Left renal pelvis (tissue), 4 donors: ENCODE data around the gene PRG3. TPM values are rescaled to one million over a fixed set of nuclear protein-coding genes. Genes with fewer than 3 reads are reported as not detected.
"Not testable (repeated sequence)": the region's sequence is repeated elsewhere in the genome, so short reads cannot be mapped to it uniquely, and the experiment has no call there.

Experiments used
- DNase-seq, 4 donors: peaks; one replicate each; pipeline ENCODE4 v3.0.0-alpha.2; 2013; ENCODE audit warnings: low read depth in 4 of 4, low spot score in 3 of 4
- polyA plus RNA-seq, 4 donors: library from polyadenylated mRNA; unstranded; fragments of 120-200 nt; gene quantifications; one replicate each; pipeline ENCODE4 v1.2.1, GENCODE V29; 2013; ENCODE audit not compliant: insufficient read length in 4 of 4

The PRG3 gene
- polyA plus RNA-seq, 4 donors: 0.19 to 1.2 (median 0.45) TPM

DNA sequence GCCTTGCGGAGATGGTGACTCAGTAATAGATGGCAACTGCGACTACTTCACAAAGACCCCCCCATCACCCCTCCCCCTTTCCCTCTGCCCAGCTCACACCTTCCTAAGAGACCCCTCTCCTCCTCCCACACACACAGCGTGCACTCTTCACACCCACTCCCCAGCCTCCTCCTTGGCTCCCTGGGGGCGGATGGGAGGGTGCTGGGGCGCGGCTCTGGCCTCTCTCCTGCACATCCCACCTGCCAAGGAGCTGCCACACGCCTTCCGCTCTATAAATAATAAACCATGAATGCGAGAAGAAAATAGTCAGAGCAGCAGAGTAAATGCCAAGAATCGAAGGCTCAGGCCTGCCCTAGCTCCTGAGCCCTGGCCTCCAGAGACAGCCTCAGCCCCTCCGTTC, 38.2 kb downstream of the PRG3 start:
- DNase-seq: no peak

DNA sequence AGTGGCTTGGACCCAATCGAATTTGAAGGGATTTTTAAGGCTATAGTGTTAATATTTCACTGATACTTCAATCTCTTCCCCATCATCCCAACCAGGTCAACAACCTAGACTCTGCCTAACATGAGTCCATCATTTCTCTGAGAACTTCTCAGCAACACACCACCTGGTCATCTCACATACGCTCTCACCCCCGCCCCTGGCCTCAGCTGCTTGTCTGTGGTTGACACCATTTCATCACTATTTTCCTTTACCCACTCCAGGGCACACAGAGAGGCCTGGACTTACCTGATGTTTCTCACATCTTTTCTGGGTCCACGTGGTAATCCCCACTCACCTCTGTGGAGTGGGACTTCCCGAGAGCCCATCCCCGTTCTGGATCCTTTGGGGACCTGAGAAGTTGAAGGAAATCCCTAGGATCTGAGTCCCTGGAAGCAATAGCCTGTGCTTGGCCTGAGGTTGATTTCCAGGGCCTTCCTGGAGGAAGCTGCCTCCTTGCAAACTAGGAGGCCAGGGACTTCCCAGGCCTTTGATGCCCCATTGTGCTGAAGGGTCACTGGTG, 39.6 kb downstream of the PRG3 start:
- no peak for DNase-seq

DNA sequence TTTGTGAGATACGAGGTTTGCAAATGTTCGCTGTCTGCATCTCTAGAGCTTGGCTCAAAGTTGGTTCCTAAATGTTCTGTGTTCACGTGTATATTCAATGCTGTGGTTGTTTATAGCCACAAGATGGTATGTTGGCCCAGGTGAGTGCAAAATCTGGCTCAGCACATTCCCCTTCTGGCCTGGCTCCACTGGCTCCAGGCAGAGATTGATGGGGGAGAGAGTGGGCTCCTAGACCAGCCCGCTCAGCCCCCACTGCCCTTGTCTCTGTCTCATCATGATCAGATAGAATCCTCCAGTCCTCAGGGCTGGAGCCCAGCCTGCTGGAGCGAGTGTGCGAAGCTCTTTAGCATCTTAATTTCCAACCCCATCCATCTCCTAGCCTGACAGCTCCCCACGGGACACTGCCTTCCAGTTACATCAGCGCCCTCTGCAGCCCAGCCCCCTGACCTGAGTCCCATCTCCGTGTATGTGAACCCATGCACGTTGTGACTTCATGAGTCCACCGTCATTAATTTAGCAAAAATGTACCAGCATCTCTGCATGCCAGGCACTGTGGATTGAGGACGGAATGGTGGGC, 40.8 kb downstream of the PRG3 start:
- no peak for DNase-seq

DNA sequence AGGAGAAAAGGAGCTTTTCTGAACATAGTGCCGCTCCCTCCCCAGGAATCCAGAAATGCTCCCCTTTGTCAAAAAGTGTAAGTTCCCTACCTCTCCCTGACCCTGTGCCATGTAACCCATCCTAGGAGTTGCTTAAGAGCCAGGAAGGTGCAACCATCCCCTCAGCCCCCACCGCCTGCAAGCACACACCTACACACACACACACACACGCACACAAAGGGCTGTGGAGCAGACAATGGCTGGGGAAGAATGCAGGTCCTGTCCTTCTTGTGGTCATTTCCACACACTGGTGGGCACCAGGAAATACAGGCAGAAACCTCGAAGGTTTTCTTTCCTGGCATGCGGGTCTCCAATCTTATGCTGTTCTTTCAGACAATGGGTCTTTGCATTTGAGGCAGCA, 41.6 kb downstream of the PRG3 start:
- DNase-seq: no peak

DNA sequence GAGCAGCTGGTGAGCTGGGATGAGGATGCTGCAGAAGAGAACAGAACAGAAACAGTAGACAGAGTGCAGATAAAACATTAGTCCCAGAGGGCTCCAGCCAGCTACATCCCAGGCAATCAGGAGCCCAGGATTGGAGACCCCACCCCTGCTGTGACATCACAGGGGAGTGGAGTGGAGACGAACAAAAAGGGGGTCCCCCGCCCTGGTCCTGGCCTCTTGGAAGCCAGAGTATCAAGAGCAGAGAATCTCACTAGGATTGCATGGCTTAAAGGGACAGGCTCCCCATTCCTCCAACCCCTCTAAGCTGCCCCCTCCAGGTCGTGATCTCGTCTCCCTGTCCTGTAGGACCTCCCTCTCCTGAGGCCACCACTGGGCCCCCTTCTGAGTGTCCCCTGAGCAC, 42.8 kb downstream of the PRG3 start, which contains the start of gene P2RX3:
Gene P2RX3 (plus strand): TSS at position 211 of the 400 bp plus-strand sequence. CDS start 199 bp downstream, outside the sequence.
- no peak for DNase-seq

DNA sequence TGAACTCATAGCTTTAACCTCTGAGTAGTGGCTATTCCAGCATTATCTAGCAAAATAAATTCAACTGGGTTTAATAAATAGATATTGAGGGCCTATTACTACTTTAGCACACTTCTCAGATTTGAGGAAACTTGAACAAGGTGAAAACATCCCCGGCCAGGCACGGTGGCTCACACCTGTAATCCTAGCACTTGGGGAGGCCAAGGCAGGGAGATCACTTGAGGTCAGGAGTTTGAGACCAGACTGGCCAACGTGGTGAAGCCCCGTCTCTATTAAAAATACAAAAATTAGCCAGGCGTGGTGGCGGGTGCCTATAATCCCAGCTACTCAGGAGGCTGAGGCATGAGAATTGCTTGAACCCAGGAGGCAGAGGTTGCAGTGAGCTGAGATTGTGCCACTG, 44.1 kb downstream of the PRG3 start:
- DNase-seq: not testable (repeated sequence)

DNA sequence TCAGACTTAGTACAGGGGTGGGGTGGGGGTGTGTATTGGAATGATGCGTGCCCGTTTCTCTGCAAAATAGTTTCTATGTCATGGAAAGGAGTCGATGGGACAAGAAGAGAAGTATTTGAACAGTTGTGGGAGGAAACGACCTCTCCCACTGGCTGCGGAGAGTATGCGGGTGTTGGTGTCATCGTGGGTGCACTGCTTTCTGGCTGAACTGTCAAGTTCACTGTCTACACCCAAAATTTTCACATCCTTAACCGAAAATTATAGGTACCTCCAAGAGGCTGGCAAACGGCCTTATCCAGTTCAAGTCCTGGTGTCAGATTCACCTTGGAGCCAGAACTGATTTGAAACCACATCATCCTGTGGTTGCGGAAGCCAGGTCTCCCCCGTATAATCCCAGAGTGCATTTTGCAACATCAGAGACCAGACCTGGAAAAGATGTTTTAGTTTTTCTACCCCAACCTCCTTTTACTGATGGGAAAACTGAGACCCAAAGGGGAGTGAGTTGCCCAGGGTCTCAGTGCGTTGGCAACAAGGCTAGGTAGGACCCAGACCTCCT, 44.8 kb downstream of the PRG3 start:
- DNase-seq: no peak

DNA sequence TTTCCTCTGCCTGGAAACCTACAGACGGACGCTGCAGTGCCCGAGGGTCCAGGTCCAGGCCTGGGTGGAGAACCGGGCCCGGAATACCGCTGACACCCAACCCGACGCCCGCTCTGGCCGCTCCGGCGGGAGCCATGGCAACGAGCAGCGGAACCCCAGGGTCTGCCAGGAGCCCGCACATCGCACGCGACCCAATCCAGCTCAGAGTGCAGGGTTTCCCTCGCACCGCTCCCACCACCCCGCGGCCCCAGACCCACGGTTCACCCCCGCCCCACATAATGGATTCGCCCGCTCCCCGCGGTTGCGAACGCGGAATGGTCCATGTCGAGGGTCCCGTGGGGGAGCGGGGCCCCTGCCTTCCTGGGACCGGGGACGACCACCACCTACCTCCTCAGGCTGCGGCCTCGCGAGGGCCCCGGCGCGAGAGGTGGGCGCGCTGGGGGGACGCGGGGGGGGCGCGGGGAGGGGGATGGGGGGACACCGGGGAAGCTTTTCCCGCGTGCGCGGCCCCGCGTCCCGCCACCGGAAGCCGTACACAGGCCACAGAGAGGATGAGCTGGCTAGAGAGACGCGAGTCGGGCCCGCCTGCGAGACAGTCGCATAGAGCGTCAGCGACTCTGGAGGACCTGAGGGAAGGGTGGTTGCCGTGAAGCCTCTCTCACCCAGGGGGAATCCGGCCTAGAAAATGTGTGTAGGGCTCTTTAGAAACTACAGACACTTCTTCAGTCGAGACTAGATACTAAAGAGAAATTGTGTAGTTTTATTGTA, 45.4 kb downstream of the PRG3 start, which contains the start of gene SSRP1:
Gene SSRP1 (minus strand): TSS at position 550 of the 768 bp plus-strand sequence. CDS start 771 bp downstream, outside the sequence.
- peak in 1 of 4 donors; percentile 77 for DNase-seq

DNA sequence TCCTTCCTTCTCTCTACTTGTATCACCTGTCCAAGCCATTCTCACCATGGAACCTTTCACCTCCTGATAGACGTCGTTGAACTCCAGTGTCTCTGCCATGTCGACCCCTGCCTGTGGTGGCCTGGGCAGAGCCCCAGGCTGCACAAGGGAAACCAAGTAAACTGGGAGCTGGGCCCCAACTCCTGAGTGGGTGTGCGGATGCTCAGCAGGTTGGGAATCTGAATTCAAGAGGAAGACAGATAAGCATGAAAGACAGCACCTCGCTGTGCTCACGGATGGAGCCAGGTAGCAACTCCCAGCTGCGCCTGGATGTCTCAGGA, 46.0 kb downstream of the PRG3 start:
- no peak for DNase-seq

DNA sequence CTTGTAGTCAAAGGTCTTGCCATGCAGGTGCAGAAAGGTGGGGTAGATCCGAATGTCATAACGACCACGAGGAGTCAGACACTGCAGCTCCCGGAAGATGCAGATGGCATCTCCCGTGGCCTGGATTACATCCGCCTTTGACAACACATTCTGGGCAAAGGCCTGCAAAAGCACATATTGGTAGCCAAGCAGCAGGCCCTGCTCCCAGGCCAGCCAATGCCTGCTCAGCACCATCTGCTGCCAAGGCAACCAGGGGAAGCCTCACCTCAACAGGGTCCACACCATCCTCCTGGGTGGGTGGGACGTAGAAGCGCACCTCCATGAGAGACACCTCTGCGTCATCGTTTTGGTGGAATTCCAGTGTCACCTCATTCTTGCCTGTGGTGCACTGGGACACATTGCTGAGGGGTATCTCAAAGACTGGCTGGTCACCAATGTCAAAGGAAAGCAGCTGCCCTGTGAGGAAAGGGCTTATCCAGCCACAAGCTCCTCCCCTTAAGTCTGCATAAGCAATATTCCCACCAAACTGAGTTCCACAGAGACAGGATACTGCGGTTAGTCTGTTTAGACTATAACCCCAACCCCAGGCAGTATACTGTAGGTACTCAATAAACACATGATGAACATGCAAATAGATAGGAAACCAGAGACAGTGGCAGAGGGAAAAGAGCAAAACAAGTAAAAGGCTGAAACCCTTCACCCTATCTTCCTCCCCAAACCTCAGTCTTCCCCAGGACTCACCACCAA, 48.1 kb downstream of the PRG3 start:
- no peak for DNase-seq

DNA sequence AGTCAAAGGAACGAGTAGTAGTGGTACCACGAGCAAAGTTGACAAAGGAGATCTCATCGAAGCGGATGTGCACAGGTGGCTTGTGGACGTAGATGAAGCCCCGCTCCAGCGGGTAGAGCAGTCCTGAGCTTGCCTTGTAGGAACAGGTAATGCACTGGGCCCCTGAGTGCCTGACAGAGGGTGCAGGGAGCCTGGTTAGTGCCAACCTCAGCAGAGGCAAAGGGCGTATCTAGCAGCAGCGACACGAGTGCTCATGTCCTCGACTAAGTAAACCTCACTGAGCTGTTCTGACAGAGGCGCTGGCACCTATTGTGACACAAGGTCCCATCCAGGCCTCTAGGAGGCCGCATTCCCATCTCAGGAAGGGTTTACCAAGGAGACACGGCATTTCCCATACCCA, 49.2 kb downstream of the PRG3 start:
- no peak for DNase-seq

DNA sequence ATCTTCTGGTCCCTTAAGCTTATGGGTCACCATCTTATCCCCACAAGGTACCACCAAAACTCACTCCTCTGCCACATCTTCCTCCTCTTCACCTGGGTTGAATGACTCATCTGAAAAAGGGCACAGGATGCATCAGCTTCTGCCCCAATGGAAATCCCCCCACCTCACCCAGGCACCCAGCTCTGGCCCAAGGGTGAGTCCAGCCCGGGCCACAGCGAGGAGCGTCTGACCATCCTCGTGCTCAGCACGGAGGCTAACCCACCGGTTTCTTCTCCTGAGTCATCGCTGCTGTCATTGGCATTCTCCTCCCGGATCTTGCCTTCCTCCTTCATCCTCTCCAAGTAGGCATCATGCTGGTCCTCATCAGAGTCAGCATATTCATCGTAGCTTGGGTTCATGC, 50.9 kb downstream of the PRG3 start:
- no peak for DNase-seq

DNA sequence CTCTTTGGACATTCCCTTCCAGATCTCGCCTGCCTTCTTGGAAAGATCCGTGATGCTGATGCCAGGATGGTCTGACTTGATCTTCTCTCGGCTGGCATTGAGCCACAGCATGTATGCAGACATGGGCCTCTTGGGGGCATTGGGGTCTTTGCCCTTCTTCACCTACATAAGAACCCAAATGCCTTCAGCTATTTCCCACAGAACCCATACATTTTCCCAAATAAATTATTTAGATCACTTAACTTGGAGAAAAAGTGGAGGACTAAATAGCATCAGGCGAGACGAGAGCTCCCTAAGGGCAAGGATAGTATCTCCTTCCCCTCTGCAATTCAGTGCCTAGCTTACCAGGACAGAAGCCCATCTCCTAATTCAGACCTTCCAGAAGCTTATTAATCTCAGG, 53.2 kb downstream of the PRG3 start:
- no peak for DNase-seq

Other genes starting within 250 kb of the PRG3 start
- 1 to 10 TPM; 2.0 to 6.4 (median 5.8) TPM for gene LRRC55, start 199.2 kb downstream of the PRG3 start, polyA plus RNA-seq
- gene APLNR, start 143.9 kb downstream of the PRG3 start, polyA plus RNA-seq: 10 to 100 TPM; 66.7 to 86.7 (median 85.4) TPM
- 10 to 100 TPM; 64.2 to 77.6 (median 72.4) TPM for gene TNKS1BP1, start 56.2 kb downstream of the PRG3 start, polyA plus RNA-seq
- 100 to 1,000 TPM; 116 to 210 (median 176) TPM for gene SSRP1, start 45.3 kb downstream of the PRG3 start, polyA plus RNA-seq
- gene P2RX3, start 42.8 kb downstream of the PRG3 start, polyA plus RNA-seq: 10 to 100 TPM in 1 of 4 donors, 1 to 10 TPM in 2, under 1 TPM in 1; 0.40 to 14.4 (median 1.6) TPM
- gene PRG2, start 9.5 kb upstream of the PRG3 start, polyA plus RNA-seq: 1 to 10 TPM in 1 of 4 donors, under 1 TPM in 3; 0.20 to 2.2 (median 0.78) TPM
- gene SLC43A3, start 46.0 kb upstream of the PRG3 start, polyA plus RNA-seq: 10 to 100 TPM; 24.1 to 29.1 (median 26.2) TPM
- gene RTN4RL2, start 79.4 kb upstream of the PRG3 start, polyA plus RNA-seq: 1 to 10 TPM in 3 of 4 donors, under 1 TPM in 1; 1.00 to 3.6 (median 2.2) TPM
- 1 to 10 TPM; 4.9 to 9.7 (median 6.5) TPM for gene SLC43A1, start 134.6 kb upstream of the PRG3 start, polyA plus RNA-seq
- gene TIMM10, start 149.6 kb upstream of the PRG3 start, polyA plus RNA-seq: 10 to 100 TPM; 42.2 to 52.6 (median 46.8) TPM
- under 1 TPM; 0.21 to 0.63 (median 0.38) TPM for gene SMTNL1, start 156.4 kb upstream of the PRG3 start, polyA plus RNA-seq
- 10 to 100 TPM; 36.5 to 46.7 (median 42.3) TPM for gene UBE2L6, start 186.5 kb upstream of the PRG3 start, polyA plus RNA-seq
- gene SERPING1, start 216.5 kb upstream of the PRG3 start, polyA plus RNA-seq: 100 to 1,000 TPM; 139 to 440 (median 176) TPM